Measurements from ENCODE around the gene IGFALS.

DNA sequence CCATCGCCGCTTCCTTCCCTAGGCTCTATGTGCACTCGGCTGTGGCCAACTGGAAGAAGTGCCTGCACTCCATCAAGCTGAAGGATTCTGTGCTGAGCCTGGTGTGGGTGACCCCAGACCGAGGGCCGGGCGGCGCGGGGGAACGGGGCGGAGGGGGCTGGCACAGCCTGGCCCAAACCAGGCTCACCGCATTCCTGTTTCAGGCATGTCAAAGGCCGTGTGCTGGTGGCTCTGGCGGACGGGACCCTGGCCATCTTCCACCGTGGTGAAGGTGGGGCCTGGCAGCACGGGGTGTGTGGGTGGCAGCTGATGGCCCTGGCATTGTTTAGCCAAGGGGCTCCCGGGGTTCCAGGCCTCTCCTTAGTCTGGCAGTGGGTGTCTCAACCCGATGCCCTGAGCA, 26.8 kb downstream of the IGFALS start:
- no peak for TF ChIP-seq TAF1 (IDR thresholded peaks at IDR 0.05; ENCODE audit: borderline replicate concordance, low read depth, low read length)
- TF ChIP-seq POLR2A (IDR thresholded peaks at IDR 0.05; ENCODE audit: low read depth, low read length), result no peak
